K562 (cell line): ENCODE data around the gene PTGIR. TPM values are rescaled to one million over a fixed set of nuclear protein-coding genes. Genes with fewer than 3 reads are reported as not detected.

Experiments
- CREB3 ChIP-seq: fragments of 450-650 bp; conservative IDR thresholded peaks from 2 replicates; pipeline ENCODE4 v1.6.1; 2016; ENCODE audit warnings: missing genetic modification characterization, low read depth, mild to moderate bottlenecking, missing compliant biosample characterization, moderate library complexity
- CTBP1 ChIP-seq: fragments of 450-650 bp; IDR thresholded peaks from 2 replicates; pipeline ENCODE4 v1.6.1; 2016; ENCODE audit warnings: borderline replicate concordance
- DDX20 ChIP-seq: fragments of 450-650 bp; IDR thresholded peaks from 2 replicates; pipeline ENCODE4 v1.6.1; 2016; ENCODE audit warnings: missing genetic modification characterization, low read depth, mild to moderate bottlenecking, missing compliant biosample characterization, moderate library complexity
- ILF3 ChIP-seq: fragments of 450-650 bp; IDR thresholded peaks from 2 replicates; pipeline ENCODE4 v1.6.1; 2018; ENCODE audit warnings: antibody characterized with exemption, mild to moderate bottlenecking, moderate library complexity, borderline replicate concordance
- NFE2 ChIP-seq: IDR thresholded peaks from 2 replicates; pipeline ENCODE4 v1.6.1; 2014; ENCODE audit warnings: antibody characterized with exemption, low read depth
- PHB2 ChIP-seq: fragments of 450-650 bp; IDR thresholded peaks from 2 replicates; pipeline ENCODE4 v1.6.1; 2017; ENCODE audit warnings: low read depth
- PTBP1 ChIP-seq: fragments of 200-400 bp; formaldehyde crosslinking; IDR thresholded peaks from 2 replicates; pipeline ENCODE4 v1.6.1; 2017; ENCODE audit warnings: low read depth, low read length
- PTTG1 ChIP-seq: fragments of 450-650 bp; IDR thresholded peaks from 2 replicates; pipeline ENCODE4 v1.6.1; 2016; ENCODE audit warnings: low read depth, mild to moderate bottlenecking, missing genetic modification characterization, missing compliant biosample characterization
- RCOR1 ChIP-seq, 2 experiments: IDR thresholded peaks; 2 replicates each; pipeline ENCODE4 v1.6.1; 2012; ENCODE audit warnings: low read depth in 2 of 2, low read length in 2 of 2, borderline replicate concordance in 1 of 2, improper control_type of control experiment in 1 of 2
- SETDB1 ChIP-seq: IDR thresholded peaks from one replicate; pipeline ENCODE4 v1.6.1; 2012; ENCODE audit warnings: low read length, control low read depth, inconsistent platforms
- SIRT6 ChIP-seq: IDR thresholded peaks from one replicate; pipeline ENCODE4 v1.6.1; 2012; ENCODE audit warnings: low read depth, mild to moderate bottlenecking, control low read depth, inconsistent platforms, low read length, moderate library complexity
- TCF15 ChIP-seq: fragments of 250-450 bp; sonication (Bioruptor Pico); IDR thresholded peaks from 2 replicates; pipeline ENCODE4 v1.8.0; 2022; ENCODE audit warnings: moderate library complexity, mild to moderate bottlenecking, inconsistent platforms
- TCF3 ChIP-seq: sonication (generic); formaldehyde crosslinking; IDR thresholded peaks from 2 replicates; pipeline ENCODE4 v1.4.0; 2020; ENCODE audit warnings: mild to moderate bottlenecking, missing genetic modification reagents
- TEAD4 ChIP-seq, 2 experiments: sonication (generic) in 1 of 2; formaldehyde crosslinking in 1 of 2; IDR thresholded peaks; 2 replicates each; pipeline versions ENCODE4 v1.6.1 to v1.8.0; 2012 to 2022; ENCODE audit warnings: borderline replicate concordance in 1 of 2, inconsistent platforms in 1 of 2, low read length in 1 of 2, mild to moderate bottlenecking in 1 of 2, missing genetic modification reagents in 1 of 2
- polyA plus RNA-seq, 8 experiments: library from polyadenylated mRNA; depleted of rRNA in 4 of 8; stranded (reverse) in 5 of 8; unstranded in 3 of 8; fragments of >200 nt; fragmentation: Nextera tagmentation in 2 of 8; fragmentation: Illumina TruSeq in 1 of 8; extraction: Ambion mirVana in 2 of 8; extraction: Trizol in 1 of 8; gene quantifications; 2 replicates each; pipeline versions ENCODE4 v1.2.1 to v1.2.3, GENCODE V29; 2011 to 2014; ENCODE audit warnings: inconsistent platforms in 1 of 8, missing spikeins in 1 of 8
- total RNA-seq, 7 experiments: library from RNA; depleted of rRNA in 6 of 7; stranded (reverse); fragments of >200 nt in 6 of 7; fragmentation: Illumina TruSeq in 2 of 7; extraction: Trizol in 2 of 7; gene quantifications; 2 replicates each; pipeline versions ENCODE4 v1.2.1 to v1.2.3, GENCODE V29; 2011 to 2021; ENCODE audit warnings: low replicate concordance in 1 of 7
- TF ChIP-seq, protein P1 (sequence below): sonication (generic); formaldehyde crosslinking; IDR thresholded peaks from 2 replicates; pipeline ENCODE4 v1.8.0; 2023; ENCODE audit warnings: missing genetic modification reagents, mild to moderate bottlenecking, borderline replicate concordance
- TF ChIP-seq, protein P2 (sequence below): sonication (generic); IDR thresholded peaks from 2 replicates; pipeline ENCODE4 v1.6.1; 2016
- TF ChIP-seq, protein P3 (sequence below): IDR thresholded peaks from 2 replicates; pipeline ENCODE4 v1.6.1; 2011; ENCODE audit not compliant: insufficient read length; ENCODE audit errors: extremely low read depth
- TF ChIP-seq, protein P4 (sequence below): fragments of 450-650 bp; IDR thresholded peaks from 2 replicates; pipeline ENCODE4 v1.6.1; 2018; ENCODE audit warnings: mild to moderate bottlenecking, low read depth; ENCODE audit not compliant: partially characterized antibody

PTGIR gene
- total and polyA plus RNA-seq, 9 of the 15 experiments (the other 6 are each of a cell fraction or from before 2014, with no cell fraction given) = 0.11 to 3.4 (median 1.1) TPM; not detected in 1

DNA sequence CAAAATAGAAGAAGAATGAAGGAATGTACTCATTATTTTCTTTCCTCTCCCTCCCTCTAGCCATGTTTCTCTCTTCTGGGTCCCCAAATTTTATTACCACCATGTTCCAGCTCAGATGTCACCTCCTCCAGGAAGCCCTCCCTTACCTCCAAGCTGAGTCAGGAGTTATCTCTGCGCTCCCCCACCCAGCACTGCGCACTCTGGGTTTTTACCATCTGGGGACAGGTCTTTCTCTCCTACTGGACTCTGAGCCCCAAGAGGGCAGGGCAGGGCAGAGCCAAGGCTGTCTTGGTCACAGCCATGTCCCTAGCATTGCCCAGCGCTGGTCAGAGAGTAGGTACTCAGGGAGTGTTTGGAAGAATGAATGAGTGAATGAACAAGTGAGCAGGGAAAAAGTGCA, 8.2 kb upstream of the PTGIR start (continued):
- no peak for TF ChIP-seq TCF15 (CRISPR knock-in tag)
- no peak for TF ChIP-seq TEAD4 (IDR thresholded peaks at IDR 0.05; ENCODE audit: low read length)
- TF ChIP-seq TEAD4 (CRISPR knock-in tag; IDR thresholded peaks at IDR 0.05; ENCODE audit: borderline replicate concordance) = no peak
- TF ChIP-seq CTBP1 = no peak
- TF ChIP-seq PTTG1 (tag) = no peak
- peak in 1 of 2 experiments; percentile 59; a peak in 1 of 4 replicates for TF ChIP-seq RCOR1 (IDR thresholded peaks at IDR 0.05; ENCODE audit: borderline replicate concordance in 1 of 2, low read depth in 2 of 2, low read length in 2 of 2)
- TF ChIP-seq SIRT6 = no peak
- no peak for TF ChIP-seq PHB2
- no peak for TF ChIP-seq DDX20 (tag)
- TF ChIP-seq CREB3 = no peak
- TF ChIP-seq, protein P1, sequence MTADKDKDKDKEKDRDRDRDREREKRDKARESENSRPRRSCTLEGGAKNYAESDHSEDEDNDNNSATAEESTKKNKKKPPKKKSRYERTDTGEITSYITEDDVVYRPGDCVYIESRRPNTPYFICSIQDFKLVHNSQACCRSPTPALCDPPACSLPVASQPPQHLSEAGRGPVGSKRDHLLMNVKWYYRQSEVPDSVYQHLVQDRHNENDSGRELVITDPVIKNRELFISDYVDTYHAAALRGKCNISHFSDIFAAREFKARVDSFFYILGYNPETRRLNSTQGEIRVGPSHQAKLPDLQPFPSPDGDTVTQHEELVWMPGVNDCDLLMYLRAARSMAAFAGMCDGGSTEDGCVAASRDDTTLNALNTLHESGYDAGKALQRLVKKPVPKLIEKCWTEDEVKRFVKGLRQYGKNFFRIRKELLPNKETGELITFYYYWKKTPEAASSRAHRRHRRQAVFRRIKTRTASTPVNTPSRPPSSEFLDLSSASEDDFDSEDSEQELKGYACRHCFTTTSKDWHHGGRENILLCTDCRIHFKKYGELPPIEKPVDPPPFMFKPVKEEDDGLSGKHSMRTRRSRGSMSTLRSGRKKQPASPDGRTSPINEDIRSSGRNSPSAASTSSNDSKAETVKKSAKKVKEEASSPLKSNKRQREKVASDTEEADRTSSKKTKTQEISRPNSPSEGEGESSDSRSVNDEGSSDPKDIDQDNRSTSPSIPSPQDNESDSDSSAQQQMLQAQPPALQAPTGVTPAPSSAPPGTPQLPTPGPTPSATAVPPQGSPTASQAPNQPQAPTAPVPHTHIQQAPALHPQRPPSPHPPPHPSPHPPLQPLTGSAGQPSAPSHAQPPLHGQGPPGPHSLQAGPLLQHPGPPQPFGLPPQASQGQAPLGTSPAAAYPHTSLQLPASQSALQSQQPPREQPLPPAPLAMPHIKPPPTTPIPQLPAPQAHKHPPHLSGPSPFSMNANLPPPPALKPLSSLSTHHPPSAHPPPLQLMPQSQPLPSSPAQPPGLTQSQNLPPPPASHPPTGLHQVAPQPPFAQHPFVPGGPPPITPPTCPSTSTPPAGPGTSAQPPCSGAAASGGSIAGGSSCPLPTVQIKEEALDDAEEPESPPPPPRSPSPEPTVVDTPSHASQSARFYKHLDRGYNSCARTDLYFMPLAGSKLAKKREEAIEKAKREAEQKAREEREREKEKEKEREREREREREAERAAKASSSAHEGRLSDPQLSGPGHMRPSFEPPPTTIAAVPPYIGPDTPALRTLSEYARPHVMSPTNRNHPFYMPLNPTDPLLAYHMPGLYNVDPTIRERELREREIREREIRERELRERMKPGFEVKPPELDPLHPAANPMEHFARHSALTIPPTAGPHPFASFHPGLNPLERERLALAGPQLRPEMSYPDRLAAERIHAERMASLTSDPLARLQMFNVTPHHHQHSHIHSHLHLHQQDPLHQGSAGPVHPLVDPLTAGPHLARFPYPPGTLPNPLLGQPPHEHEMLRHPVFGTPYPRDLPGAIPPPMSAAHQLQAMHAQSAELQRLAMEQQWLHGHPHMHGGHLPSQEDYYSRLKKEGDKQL (CRISPR knock-in tag) = no peak
- TF ChIP-seq, protein P2, sequence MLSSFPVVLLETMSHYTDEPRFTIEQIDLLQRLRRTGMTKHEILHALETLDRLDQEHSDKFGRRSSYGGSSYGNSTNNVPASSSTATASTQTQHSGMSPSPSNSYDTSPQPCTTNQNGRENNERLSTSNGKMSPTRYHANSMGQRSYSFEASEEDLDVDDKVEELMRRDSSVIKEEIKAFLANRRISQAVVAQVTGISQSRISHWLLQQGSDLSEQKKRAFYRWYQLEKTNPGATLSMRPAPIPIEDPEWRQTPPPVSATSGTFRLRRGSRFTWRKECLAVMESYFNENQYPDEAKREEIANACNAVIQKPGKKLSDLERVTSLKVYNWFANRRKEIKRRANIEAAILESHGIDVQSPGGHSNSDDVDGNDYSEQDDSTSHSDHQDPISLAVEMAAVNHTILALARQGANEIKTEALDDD = no peak
- TF ChIP-seq SETDB1 = no peak
- TF ChIP-seq, protein P3, sequence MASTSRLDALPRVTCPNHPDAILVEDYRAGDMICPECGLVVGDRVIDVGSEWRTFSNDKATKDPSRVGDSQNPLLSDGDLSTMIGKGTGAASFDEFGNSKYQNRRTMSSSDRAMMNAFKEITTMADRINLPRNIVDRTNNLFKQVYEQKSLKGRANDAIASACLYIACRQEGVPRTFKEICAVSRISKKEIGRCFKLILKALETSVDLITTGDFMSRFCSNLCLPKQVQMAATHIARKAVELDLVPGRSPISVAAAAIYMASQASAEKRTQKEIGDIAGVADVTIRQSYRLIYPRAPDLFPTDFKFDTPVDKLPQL = no peak
- TF ChIP-seq, protein P4, sequence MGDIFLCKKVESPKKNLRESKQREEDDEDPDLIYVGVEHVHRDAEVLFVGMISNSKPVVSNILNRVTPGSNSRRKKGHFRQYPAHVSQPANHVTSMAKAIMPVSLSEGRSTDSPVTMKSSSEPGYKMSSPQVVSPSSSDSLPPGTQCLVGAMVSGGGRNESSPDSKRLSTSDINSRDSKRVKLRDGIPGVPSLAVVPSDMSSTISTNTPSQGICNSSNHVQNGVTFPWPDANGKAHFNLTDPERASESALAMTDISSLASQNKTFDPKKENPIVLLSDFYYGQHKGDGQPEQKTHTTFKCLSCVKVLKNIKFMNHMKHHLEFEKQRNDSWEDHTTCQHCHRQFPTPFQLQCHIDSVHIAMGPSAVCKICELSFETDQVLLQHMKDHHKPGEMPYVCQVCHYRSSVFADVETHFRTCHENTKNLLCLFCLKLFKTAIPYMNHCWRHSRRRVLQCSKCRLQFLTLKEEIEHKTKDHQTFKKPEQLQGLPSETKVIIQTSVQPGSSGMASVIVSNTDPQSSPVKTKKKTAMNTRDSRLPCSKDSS = no peak
- no peak for TF ChIP-seq ILF3
- peak; percentile 92 for TF ChIP-seq PTBP1
- TF ChIP-seq TCF3 (CRISPR knock-in tag) = no peak
- TF ChIP-seq NFE2 = 0 out of 2 replicates have a peak, but pooled peaks have one; percentile 8
